Endodermal cell (in vitro differentiated cells): ENCODE results near the gene NEDD4L. TPM values are rescaled to one million over a fixed set of nuclear protein-coding genes. Genes with fewer than 3 reads are reported as not detected.

Experiments
- DNase-seq: peaks from one replicate; pipeline ENCODE4 v3.0.0-alpha.2; 2017
- H3K27ac ChIP-seq: 2 replicates; pipeline ENCODE4 v1.5.1; 2013; ENCODE audit warnings: mild to moderate bottlenecking, low read depth, low read length, moderate library complexity
- H3K27me3 ChIP-seq: 2 replicates; pipeline ENCODE4 v1.6.1; 2013; ENCODE audit warnings: mild to moderate bottlenecking, low read length, moderate library complexity; ENCODE audit not compliant: insufficient read depth, control insufficient read depth, poor library complexity, severe bottlenecking
- H3K36me3 ChIP-seq: 2 replicates; pipeline ENCODE4 v1.7.0; 2013; ENCODE audit warnings: mild to moderate bottlenecking, low read length, moderate library complexity; ENCODE audit not compliant: control insufficient read depth, insufficient read depth
- H3K4me1 ChIP-seq: one replicate; pipeline ENCODE4 v1.7.0; 2013; ENCODE audit warnings: low read length; ENCODE audit not compliant: control insufficient read depth, insufficient read depth
- H3K4me3 ChIP-seq: 2 replicates; pipeline ENCODE4 v1.5.1; 2013; ENCODE audit warnings: mild to moderate bottlenecking, low read length, moderate library complexity
- H3K9ac ChIP-seq: 2 replicates; pipeline ENCODE4 v1.6.1; 2013; ENCODE audit warnings: mild to moderate bottlenecking, low read length, moderate library complexity; ENCODE audit not compliant: poor library complexity, severe bottlenecking; ENCODE audit errors: extremely low read depth
- H3K9me3 ChIP-seq: 2 replicates; pipeline ENCODE4 v1.6.1; 2013; ENCODE audit warnings: mild to moderate bottlenecking, low read length, moderate library complexity; ENCODE audit not compliant: control insufficient read depth
- H3K27ac Mint-ChIP-seq: 2 replicates; pipeline ENCODE4 v1.8.0; 2020; ENCODE audit warnings: mixed read lengths
- H3K27me3 Mint-ChIP-seq: 2 replicates; pipeline ENCODE4 v1.8.0; 2021; ENCODE audit warnings: mild to moderate bottlenecking, mixed read lengths; ENCODE audit not compliant: insufficient read depth
- H3K36me3 Mint-ChIP-seq: 2 replicates; pipeline ENCODE4 v1.8.0; 2020; ENCODE audit warnings: low read depth, mixed read lengths
- H3K4me1 Mint-ChIP-seq: 2 replicates; pipeline ENCODE4 v1.8.0; 2020; ENCODE audit warnings: mixed read lengths
- H3K4me3 Mint-ChIP-seq: 2 replicates; pipeline ENCODE4 v1.8.0; 2020; ENCODE audit warnings: mild to moderate bottlenecking, moderate library complexity, mixed read lengths
- H3K9me3 Mint-ChIP-seq: 2 replicates; pipeline ENCODE4 v1.8.0; 2020; ENCODE audit warnings: mild to moderate bottlenecking, mixed read lengths
- CTCF ChIP-seq: fragments of 200-600 bp; sonication (generic); conservative IDR thresholded peaks from 2 replicates; pipeline ENCODE4 v1.5.0; 2021; ENCODE audit warnings: antibody characterized with exemption, mild to moderate bottlenecking
- WGBS, 2 experiments: methylation state at CpG; one replicate each; pipeline versions ENCODE4 v1.1.5 to v1.1.7; 2013; ENCODE audit warnings: missing lambda C conversion rate in 2 of 2, mixed read lengths in 1 of 2; ENCODE audit not compliant: insufficient coverage in 1 of 2, insufficient read length in 1 of 2; 5-methylcytosine and 5-hydroxymethylcytosine counted together
- total RNA-seq, 2 donors: library from RNA; stranded (reverse); fragmentation: NEBNext Ultra II Directional in 1 of 2; extraction: Animal tissue kit (Norgen Biotek cat#: 25700) in 1 of 2; gene quantifications; 2 replicates in 1 of 2; 3 replicates in 1 of 2; pipeline ENCODE4 v1.2.1, GENCODE V29; 2021

The NEDD4L gene
- total RNA-seq, 2 donors from 2014 or later = 70.5 to 75.3 TPM

- no peaks in the 10 kb centered on the region for H3K27me3 ChIP-seq
- no peak overlapping the region for H3K9ac ChIP-seq
- no peak for TF ChIP-seq CTCF
- no peak overlapping the region for H3K27ac ChIP-seq
- H3K9me3 ChIP-seq = no peaks in the 10 kb centered on the region
- WGBS, 2 experiments = 93 to 96% methylated on average over 4 to 5 of the region's 5 CpGs
- no peak overlapping the region for H3K4me3 ChIP-seq
- no peaks in the 10 kb centered on the region for H3K4me1 ChIP-seq
- no peak for DNase-seq
- Mint-ChIP-seq H3K27me3 (no peaks in the 10 kb centered on the region), H3K27ac (no peak overlapping the region), H3K9me3 (no peaks in the 10 kb centered on the region), H3K4me3 (no peak overlapping the region), H3K4me1 (peaks cover 18% of the 10 kb centered on the region), H3K36me3 (no peaks in the 10 kb centered on the region)
- H3K36me3 ChIP-seq = no peaks in the 10 kb centered on the region
Measured at GRCh38 chr18:58291131-58291530, 247.1 kb downstream of the NEDD4L start.

- Histone ChIP-seq H3K27ac (no peak overlapping the region), H3K4me3 (no peak overlapping the region), H3K4me1 (no peaks in the 10 kb centered on the region), H3K27me3 (no peaks in the 10 kb centered on the region), H3K36me3 (no peaks in the 10 kb centered on the region), H3K9me3 (no peaks in the 10 kb centered on the region), H3K9ac (no peak overlapping the region)
- WGBS, 2 experiments = 87 to 88% methylated on average over 1 to 2 of the region's 2 CpGs
- Mint-ChIP-seq H3K9me3 (no peaks in the 10 kb centered on the region), H3K36me3 (no peaks in the 10 kb centered on the region), H3K4me1 (peaks cover 15% of the 10 kb centered on the region), H3K27me3 (no peaks in the 10 kb centered on the region), H3K27ac (no peak overlapping the region), H3K4me3 (no peak overlapping the region)
- no peak for TF ChIP-seq CTCF
- no peak for DNase-seq
Measured at GRCh38 chr18:58292638-58293037, 248.6 kb downstream of the NEDD4L start.

GRCh38 chr18:58297198-58297597 is 253.2 kb downstream of the NEDD4L start:
- H3K9ac ChIP-seq = no peak overlapping the region
- no peak overlapping the region for H3K4me3 ChIP-seq
- H3K27ac ChIP-seq = no peak overlapping the region
- Mint-ChIP-seq H3K4me1 (no peaks in the 10 kb centered on the region), H3K27ac (no peak overlapping the region), H3K9me3 (no peaks in the 10 kb centered on the region), H3K4me3 (no peak overlapping the region), H3K27me3 (no peaks in the 10 kb centered on the region), H3K36me3 (no peaks in the 10 kb centered on the region)
- no peaks in the 10 kb centered on the region for H3K4me1 ChIP-seq
- no peak for TF ChIP-seq CTCF
- H3K36me3 ChIP-seq = no peaks in the 10 kb centered on the region
- DNase-seq = no peak
- no peaks in the 10 kb centered on the region for H3K9me3 ChIP-seq
- WGBS, 2 experiments = 78 to 89% methylated on average over 3 to 4 of the region's 4 CpGs
- no peaks in the 10 kb centered on the region for H3K27me3 ChIP-seq
